Cardiac septum (tissue), 1 donor: ENCODE measurements around the gene TAOK3. TPM values are rescaled to one million over a fixed set of nuclear protein-coding genes. Genes with fewer than 3 reads are reported as not detected.
"Not testable (repeated sequence)": the region's sequence is repeated elsewhere in the genome, so short reads cannot be mapped to it uniquely, and the experiment has no call there.

Experiments used
- DNase-seq: peaks from one replicate; pipeline ENCODE4 v3.0.0-alpha.2; 2020; ENCODE audit warnings: low spot score
- intact Hi-C: fragments of 100-400 bp; cut with DNase I; formaldehyde crosslinking; loops from one replicate; pipeline ENCODE4 v1.14.0; 2022
- total RNA-seq: library from RNA; stranded (reverse); fragmentation: NEBNext Ultra II Directional; extraction: Animal tissue kit (Norgen Biotek cat#: 25700); gene quantifications from one replicate; pipeline ENCODE4 v1.2.1, GENCODE V29; 2021
- donor health status: DM: no; HTN: no; CAD: no.

TAOK3 gene
- total RNA-seq, 1 donor from 2014 or later = 21.7 TPM

DNA sequence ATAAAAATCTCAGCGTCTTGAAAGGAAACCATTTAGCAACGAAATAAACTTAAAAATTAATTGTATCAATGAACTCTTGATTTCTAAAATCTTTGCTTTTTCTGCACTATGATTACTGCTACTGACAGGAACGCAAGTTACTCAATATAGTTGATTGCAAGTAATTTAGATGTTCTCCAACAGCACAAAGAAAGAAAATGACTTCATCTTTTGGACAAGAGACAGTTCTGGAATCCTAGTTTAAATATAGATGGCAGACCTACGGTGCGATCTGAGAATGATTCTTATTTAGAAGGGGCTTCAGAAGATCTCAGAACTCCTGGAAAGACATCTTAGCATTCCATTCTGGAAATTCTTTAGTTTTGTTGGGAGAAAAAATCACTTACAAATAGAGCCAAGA is 2.2 kb upstream of the TAOK3 start:
- intact Hi-C loops = loop anchor here (5.0 to 10.0 kb wide), 4 partner anchors 238 to 500 kb away; partner anchors contain the start of genes PEBP1, RFC5 and WSB2
- no peak for DNase-seq

DNA sequence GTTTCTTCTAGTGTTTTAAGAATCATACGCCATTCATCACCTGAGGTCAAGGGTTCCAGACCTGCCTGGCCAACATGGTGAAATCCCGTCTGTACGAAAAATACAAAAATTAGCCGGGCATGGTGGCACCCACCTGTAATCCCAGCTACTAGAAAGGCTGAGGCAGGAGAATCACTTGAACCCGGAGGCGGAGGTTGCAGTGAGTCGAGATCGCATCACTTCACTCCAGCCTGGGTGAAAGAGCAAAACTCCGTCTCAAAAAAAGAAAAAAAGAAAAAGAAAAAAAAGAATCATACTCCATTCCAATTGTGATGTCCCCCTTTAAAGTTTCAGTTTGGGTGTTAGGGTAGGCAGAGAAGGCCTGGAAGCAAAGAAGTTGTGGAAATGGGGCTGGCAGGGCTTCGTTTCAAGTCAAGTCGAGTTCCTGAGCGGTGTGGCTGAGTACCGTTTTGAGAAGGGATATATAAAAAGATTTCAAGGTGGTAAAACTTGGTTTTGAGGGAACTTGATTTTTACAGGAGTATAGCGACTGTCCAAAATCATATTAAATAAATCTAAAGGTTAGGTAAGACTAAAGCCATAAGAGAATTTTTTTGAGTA is 1.5 kb upstream of the TAOK3 start:
- DNase-seq = no peak
- intact Hi-C loops = loop anchor here (5.0 to 10.0 kb wide), 3 partner anchors 312 to 499 kb away; partner anchors contain the start of genes RFC5 and WSB2

DNA sequence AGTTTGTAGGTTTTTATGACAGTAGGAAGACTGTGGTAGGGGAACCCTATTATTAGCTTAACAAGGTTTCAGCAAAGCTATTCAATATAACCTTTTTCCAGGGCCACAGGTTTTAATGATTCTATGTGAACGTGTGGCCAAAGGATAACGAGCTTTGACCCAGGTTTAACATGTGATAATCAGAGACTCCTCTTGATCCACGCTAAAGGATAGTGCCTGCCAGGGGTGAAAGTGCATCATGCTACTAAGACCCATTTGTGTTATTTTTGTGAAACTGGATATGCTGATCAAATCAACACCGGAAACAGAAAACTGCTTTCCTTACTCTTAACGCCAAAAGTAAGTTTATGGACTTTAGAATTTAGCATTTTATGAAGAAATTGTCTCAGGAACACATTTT is 909 bp upstream of the TAOK3 start:
- intact Hi-C loops = loop anchor here (2.0 to 10.0 kb wide), 4 partner anchors 185 to 499 kb away; partner anchors contain the start of genes RFC5 and WSB2

DNA sequence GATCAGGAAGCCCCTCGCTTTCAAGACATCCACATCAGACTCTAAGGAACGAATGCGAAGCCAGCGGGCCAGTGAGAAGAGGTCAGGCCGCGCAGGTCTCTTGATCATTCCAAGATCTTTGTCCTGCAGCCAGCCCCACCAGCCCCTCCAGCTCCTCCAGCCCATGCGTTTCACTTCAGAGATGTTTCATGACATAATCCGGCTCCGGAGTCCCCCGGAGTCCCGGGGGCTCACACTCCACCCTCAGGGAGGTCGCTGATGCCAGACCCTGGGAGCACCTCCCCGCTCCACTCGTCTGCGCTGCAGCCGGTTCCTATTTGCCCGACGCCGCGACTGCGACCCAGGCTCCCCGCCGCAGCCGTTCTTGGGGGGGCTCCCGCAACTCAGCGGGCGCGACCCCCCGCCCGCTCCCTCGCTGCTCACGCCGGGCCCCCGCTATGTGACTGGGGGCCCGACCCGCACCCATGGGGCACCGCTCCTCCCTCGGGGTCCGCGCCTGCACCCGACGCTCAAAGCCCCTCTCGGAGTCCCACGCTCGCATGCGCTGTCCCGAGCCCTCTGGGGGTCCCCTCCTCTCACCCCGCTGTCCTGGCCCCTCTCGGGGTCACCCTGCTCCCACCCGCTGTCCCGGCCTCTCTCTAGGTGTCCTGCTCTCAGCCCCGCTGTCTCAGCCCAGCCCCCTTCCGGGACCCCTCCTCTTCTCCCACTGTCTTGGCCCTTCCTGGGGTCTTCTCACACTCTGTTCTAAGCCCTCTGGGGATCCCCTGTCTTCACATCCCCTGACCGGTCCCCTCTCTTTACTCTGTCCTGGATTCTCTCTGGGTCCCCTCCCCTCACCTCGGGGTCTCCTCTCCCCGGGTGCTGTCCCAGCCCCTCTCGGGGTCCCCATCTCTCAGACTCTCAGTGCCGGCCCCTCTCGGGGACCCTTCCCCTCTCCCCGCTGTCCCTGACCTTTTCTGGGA is 1.1 kb downstream of the TAOK3 start:
- intact Hi-C loops = loop anchor here (2.0 to 10.0 kb wide), 4 partner anchors 183 to 497 kb away; partner anchors contain the start of genes RFC5 and WSB2
- DNase-seq = no peak

More for the DNA sequence above, 909 bp upstream of the TAOK3 start:
- DNase-seq = no peak

DNA sequence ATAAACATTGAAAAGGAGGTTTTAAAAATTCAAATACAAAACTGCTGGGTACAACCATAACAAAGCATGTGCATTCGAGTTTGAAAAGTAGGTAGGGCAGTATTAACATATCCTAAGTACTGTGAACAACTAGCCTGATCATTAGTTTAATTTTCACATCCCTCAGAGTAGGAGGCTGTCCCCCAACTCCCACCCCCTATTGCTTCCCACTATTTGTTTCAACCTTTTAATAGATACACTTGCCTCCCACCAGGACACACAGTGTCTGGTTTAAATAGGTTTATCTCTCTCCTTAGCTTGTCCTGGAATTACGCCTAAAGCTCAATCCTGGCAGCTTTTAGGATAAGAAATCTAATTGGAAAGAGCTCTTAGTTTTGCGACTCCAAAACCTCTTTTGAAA is 2.1 kb downstream of the TAOK3 start:
- intact Hi-C loops = loop anchor here (5.0 to 10.0 kb wide), 3 partner anchors 308 to 496 kb away; partner anchors contain the start of genes RFC5 and WSB2
- no peak for DNase-seq

DNA sequence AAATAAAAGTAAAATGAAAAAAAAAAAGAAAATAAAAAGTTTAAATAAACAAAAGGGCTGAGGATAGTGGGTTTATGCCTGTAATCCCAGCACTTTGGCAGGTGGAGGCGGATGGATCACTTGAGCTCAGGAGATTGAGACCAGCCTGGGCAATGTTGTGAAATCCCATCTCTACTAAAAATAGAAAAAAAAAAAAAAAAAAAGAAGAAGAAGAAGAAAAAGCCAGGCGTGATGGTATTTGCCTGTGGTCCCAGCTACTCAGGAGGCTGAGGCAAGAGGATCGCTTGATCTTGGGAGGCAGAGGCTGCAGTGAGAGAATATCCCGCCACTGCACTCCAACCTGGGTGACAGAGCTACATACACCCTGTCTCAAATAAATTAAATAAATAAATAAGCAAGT is 3.9 kb downstream of the TAOK3 start:
- DNase-seq = no peak
- intact Hi-C loops = no loop called here

DNA sequence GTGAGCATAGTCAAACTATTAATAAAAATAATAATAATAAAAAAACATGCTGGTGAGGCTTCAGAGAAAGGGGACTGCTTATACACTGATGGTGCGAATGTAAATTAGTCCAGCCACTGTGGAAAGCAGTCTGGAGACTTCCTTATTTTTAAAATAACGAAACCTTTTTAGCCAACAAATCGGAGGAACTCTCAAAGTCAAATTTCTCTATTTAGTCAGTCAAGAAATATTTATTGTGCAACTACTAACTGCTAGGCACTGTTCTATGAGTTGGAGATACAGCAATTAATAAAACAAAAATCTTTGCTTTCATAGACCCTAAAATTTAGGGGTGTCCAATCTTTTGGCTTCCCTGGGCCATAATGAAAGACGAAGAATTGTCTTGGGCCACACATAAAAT is 10.8 kb downstream of the TAOK3 start:
- DNase-seq = no peak
- intact Hi-C loops = no loop called here

DNA sequence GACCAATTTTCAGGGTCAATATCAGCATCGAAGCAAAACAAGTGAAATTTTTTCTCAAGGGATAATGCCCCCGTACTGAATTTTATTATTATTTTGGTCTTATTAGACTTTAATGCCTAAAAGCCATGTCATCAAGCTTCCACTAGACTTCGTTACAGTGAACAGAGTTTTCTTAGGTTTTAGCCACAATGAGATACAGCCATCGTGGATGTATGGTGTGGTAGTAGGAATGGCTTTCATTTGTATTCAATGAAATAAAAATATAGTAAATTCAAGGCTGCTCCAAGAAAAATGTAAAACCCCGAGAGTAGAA is 11.7 kb downstream of the TAOK3 start:
- no peak for DNase-seq
- intact Hi-C loops = no loop called here

DNA sequence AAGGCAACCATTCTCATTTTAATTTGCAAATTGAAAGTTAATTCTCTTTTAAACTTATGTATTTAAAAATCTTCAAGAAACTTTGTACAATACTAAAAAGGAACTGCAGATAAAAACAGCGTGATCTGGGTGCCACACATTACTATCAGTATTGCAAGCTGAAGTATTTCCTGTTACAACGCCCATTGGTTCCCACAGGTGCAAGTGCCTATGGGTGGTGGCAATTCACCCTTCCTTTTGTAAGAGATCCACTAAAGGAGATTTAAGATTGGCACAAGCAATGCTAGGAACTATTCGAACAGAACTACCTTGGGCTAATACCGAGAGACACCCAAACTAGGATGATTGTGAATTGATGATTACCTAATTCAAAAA is 13.2 kb downstream of the TAOK3 start:
- no peak for DNase-seq
- intact Hi-C loops = no loop called here

DNA sequence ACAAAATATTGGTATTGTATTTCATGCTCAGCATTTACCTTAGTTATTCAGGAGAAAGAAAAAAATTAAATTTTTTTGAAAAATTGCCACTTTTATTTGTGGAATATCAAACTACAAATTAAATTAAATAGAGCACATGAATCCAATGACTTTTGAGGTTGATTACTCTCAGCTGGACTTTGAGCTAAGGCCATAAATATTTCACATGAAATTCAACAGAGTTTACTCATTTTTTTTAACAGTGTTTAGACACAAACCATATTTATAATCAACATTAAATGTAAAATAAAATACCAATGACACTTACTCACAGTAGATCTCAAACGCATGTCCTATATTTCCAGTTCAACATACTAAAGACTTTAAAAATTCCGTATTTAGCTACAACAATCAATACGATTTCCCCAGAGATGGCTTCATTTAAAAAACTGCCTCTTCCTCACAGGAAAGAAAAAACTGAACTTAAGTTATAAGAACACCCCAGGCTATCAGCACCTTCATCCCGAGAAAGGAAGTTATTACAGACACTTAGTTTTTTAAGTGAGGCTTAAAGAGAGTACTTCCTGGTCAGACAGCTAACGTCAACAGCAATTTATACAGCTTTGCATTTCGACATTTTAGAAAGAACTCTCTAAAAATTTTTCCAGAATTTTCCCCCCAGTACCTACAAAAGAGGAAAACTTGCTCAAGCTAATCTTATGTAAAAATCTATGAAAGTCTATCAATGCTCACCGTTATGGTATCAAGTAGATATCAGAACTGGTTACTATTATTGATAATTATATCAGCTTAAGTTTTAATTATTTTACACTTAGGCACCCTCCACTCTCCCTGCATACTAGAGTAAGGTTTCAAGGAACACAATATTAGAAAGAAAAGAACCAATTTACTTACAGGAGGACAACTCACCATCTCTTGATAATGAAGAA is 13.8 kb downstream of the TAOK3 start:
- no peak for DNase-seq
- intact Hi-C loops = no loop called here

DNA sequence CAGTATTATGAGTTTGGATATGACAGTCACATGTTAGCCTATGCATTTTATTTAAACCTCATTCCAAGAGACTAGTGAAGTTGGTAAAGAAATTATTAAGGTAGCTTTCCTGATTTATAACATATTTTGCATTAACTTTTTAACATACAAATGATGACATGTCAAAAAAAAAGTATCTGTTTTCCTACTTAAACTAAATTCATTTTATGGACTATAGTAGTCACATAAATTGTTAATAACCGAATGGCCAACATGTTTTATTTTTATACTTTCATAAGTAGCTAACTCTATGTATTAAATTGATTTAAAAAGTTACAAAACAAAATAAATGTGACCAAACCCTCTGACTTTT is 14.7 kb downstream of the TAOK3 start:
- DNase-seq = no peak
- intact Hi-C loops = no loop called here

DNA sequence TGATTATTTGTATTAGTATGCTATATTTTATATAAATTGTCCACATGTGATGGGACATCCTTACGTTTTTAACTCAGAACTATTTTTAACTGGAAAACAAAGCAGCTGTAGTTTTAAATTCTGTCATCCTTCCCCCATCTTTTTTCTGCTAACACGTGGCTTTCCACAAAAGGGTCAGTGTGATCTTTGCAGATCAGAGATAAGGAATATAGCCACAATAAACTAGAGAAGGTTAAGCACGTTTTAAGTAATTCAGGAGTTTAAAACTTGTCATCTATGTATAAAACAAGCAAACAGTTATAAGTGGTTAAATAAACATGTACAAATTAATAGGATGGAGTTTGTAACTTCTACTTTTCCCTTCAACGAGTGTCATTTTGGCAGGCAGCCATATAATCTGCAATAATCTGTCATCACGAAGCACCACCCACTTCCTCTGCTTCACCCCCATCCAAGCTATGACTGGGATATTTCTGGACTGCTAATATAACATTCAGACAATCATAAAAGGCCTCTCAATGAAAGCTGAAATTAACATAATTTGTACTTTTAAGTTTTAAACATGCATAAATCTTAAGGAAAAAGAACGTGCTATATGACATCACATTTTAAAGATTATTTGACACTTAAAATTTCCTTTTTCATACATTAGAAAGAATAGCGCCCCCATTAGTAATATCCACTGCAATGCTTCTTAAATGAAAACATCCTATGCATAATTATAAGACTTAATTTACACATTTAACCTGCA is 15.3 kb downstream of the TAOK3 start:
- intact Hi-C loops = no loop called here
- no peak for DNase-seq

DNA sequence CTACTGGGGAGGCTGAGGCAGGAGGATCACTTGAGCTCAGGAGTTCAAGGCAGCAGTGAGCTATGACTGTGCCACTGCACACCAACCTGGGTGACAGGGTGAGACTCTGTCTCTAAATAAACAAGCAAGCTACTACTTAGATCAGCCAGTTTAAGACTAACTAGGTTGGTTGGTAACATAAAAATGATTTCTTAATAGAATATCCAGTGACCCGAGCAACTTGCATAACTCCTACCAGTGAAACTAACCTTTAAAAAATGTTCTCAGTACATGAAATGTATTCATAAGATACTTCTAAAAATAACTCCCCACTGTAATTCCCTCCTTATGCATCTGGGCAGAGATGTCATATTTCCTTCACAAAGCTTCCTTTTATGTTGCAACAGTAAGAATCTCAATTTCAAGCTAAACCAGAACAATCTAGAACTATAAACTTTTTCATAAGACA is 15.9 kb downstream of the TAOK3 start:
- intact Hi-C loops = no loop called here
- DNase-seq = no peak

DNA sequence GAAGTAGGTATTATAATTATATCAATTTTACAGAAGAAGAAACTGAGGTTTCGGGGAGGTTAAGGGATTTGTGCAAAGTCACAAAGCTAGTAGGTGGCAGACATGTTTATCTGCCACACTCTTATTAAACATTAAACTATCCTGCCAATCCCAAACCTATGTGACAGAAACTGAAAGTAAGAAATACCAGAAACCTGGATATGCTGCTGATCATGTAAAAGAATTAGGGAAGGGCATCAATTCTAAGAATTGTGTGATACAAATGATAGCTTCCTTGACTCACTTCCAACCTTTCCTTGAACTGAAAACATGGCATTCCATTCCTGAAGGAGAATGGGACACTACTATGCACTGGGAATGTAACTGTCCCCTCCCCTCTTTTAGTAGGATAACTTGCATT is 16.9 kb downstream of the TAOK3 start:
- intact Hi-C loops = no loop called here
- DNase-seq = no peak

DNA sequence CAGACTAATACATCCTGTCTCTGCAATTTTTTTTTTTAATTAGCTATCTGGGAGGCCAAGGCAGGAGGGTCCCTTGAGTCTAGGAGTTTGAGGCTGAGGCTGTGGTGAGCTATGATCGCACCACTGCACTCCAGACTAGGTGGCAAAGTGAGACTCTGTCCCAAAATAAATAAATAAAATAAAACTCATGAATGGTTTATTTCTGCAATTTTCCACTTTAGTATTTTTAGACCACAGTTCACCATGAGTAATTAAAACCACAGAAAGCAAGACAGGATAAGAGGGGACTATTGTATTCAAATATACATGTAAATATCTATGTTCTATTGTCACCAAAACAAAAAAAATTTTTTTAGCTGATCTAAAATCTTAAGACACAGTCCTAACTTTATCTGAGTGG is 17.8 kb downstream of the TAOK3 start:
- no peak for DNase-seq
- intact Hi-C loops = no loop called here

DNA sequence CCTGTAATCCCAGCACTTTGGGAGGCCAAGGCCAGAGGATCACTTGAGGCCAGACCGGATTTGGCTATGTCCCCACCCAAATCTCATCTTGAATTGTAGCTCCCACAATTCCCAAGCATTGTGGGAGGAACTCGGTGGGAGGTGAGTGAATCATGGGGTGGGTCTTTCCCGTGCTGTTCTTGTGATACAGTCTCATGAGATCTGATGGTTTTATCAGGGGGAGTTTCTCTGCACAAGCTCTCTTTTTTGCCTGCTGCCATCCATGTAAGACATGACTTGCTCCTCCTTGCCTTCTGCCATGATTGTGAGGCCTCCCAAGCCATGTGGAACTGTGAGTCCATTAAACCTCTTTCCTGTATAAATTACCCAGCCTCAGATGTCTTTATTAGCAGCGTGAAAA is 18.2 kb downstream of the TAOK3 start:
- intact Hi-C loops, DNase-seq: not testable (repeated sequence)

DNA sequence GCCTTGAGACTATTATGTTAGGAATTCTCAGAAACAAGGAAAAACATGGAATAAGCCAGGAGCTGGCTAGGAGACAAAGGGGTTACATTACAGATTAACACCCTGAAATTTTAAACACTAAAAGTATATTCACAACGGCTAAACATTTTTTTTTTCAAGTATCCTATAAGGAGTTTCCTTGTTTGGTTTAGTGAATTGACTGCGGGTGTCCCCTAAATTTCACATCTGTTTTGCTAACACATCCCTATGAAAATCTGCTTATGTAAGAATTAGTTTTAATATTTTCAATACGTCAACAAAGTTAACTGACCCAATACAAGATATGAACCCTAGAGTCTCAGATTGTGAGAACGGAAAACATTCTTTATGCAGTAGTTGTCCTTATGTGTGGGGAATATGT is 19.0 kb downstream of the TAOK3 start:
- no peak for DNase-seq
- intact Hi-C loops = no loop called here

DNA sequence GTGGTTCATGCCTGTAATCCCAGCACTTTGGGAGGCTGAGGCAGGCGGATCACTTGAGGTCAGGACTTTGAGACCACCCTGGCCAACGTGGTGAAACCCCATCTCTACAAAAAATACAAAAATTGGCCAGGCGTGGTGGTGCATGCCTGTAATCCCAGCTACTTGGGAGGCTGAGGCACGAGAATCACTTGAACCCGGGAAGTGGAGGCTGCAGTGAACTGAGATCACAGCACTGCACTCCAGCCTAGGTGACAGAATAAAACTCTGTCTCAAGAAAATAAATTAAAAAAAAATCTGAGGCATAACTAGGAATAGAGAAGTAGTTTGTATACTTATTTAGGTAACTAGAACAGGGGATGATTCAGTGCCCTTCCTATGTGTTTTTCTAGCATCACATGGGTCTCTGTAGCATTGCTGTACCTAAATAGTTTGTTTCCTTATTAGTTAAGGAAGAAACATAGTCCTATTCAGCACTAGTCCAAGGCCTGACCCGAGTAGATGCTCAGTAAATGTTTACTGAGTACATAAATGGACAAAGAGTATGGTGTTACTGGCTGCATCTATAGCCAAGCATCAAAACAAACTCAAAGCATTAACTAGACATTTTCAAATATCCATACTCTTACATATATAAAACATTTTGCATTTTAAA is 21.7 kb downstream of the TAOK3 start:
- intact Hi-C loops = no loop called here
- no peak for DNase-seq

DNA sequence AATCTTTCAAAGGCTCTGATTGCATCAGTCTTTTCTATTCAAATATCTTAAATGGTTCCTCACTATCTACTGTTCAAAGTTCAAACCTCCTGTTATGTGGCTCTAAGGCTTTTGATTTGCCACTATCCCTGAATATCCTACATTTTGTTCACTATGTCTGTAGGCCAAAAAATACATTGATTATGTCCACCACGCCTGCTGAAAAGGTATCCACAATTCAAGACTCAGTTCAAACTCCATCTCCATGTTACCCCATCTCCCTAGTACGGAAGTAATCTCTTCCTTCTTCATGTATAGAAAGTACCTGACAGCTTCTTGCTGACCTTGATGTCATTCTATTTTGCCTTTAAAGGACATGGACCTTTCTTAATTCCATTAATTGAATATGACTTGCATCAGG is 24.8 kb downstream of the TAOK3 start:
- DNase-seq = no peak
- intact Hi-C loops = no loop called here
